IPS-NIHi7 (cell line): Measurements from ENCODE around the gene NOLC1.
"Not testable (repeated sequence)": the region's sequence is repeated elsewhere in the genome, so short reads cannot be mapped to it uniquely, and the experiment has no call there.

Source experiments
- DNase-seq: peaks from one replicate; pipeline ENCODE4 v3.0.0; 2012; ENCODE audit warnings: mixed read lengths; ENCODE audit errors: extremely low spot score

Gene NOLC1

GRCh38 chr10:102153093-102153620, 968 bp downstream of the NOLC1 start:
- no peak for DNase-seq

- DNase-seq, result no peak
Measured at GRCh38 chr10:102154466-102155116, 2.4 kb downstream of the NOLC1 start.

GRCh38 chr10:102157224-102157623, 5.0 kb downstream of the NOLC1 start:
- no peak for DNase-seq

- DNase-seq, result no peak
Measured at GRCh38 chr10:102159051-102159597, 6.9 kb downstream of the NOLC1 start.

- no peak for DNase-seq
Measured at GRCh38 chr10:102159831-102160230, 7.6 kb downstream of the NOLC1 start.

- no peak for DNase-seq
Measured at GRCh38 chr10:102163342-102163989, 11.3 kb downstream of the NOLC1 start.

GRCh38 chr10:102167861-102168260, 15.7 kb downstream of the NOLC1 start:
- DNase-seq, result no peak

GRCh38 chr10:102170602-102171001, 18.4 kb downstream of the NOLC1 start:
- no peak for DNase-seq

GRCh38 chr10:102172288-102172687, 20.1 kb downstream of the NOLC1 start:
- DNase-seq, result no peak

- no peak for DNase-seq
Measured at GRCh38 chr10:102175415-102175814, 23.2 kb downstream of the NOLC1 start.

GRCh38 chr10:102184606-102185005, 32.4 kb downstream of the NOLC1 start:
- no peak for DNase-seq

- DNase-seq, result no peak
Measured at GRCh38 chr10:102185272-102185671, 33.1 kb downstream of the NOLC1 start.

- no peak for DNase-seq
Measured at GRCh38 chr10:102185811-102186527, 33.8 kb downstream of the NOLC1 start.

GRCh38 chr10:102188298-102188940, 36.2 kb downstream of the NOLC1 start:
- no peak for DNase-seq

GRCh38 chr10:102188941-102189898, 37.0 kb downstream of the NOLC1 start:
- DNase-seq, result not testable (repeated sequence)

- no peak for DNase-seq
Measured at GRCh38 chr10:102191956-102192355, 39.8 kb downstream of the NOLC1 start.

GRCh38 chr10:102195296-102195870, 43.2 kb downstream of the NOLC1 start:
- DNase-seq, result no peak

GRCh38 chr10:102196893-102197292, 44.7 kb downstream of the NOLC1 start:
- no peak for DNase-seq

GRCh38 chr10:102198027-102198426, 45.8 kb downstream of the NOLC1 start:
- DNase-seq, result no peak
